GM18858 (cell line): Measurements from ENCODE around the gene SLC39A12.
A peak's percentile ranks its signal among the peaks of the same experiment; 100 is the strongest.

Experiments
- ATAC-seq: cut with Tn5 transposase; IDR thresholded peaks from one replicate; pipeline ENCODE4 v1.9.1; 2021; ENCODE audit not compliant: unreplicated experiment

SLC39A12 gene

DNA sequence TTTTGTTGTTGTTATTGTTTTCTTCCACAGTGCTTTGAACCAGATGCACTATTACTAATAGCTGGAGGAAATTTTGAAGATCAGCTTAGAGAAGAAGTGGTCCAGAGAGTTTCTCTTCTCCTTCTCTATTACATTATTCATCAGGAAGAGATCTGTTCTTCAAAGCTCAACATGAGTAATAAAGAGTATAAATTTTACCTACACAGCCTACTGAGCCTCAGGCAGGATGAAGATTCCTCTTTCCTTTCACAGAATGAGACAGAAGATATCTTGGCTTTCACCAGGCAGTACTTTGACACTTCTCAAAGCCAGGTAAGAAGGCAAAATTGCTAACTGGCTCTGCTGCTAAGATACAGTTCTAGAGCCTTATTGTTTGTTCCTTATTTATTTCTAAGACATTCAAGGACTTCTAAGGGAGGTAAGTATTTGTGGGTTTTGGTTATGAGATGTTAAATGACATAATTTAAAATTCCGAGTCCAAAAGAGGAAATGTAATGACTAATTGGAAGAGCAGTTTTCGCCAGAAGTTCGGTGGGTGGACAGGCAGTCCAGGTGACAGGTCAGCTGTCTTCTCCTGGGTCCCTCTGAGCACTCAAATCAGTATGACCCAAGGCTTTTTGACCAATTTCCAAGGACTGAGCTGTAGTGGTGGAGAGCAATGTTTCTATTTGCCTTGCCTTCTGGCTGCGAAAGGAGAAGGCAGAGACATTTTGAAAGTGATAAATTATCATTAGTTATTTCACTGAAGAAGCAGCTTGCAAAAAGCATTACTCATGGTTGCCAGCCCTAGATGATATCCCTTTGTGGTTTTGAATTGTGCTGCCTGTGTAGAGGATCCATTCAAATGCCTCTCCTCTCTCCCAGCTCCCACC is 10.1 kb downstream of the SLC39A12 start:
- no peak for ATAC-seq

DNA sequence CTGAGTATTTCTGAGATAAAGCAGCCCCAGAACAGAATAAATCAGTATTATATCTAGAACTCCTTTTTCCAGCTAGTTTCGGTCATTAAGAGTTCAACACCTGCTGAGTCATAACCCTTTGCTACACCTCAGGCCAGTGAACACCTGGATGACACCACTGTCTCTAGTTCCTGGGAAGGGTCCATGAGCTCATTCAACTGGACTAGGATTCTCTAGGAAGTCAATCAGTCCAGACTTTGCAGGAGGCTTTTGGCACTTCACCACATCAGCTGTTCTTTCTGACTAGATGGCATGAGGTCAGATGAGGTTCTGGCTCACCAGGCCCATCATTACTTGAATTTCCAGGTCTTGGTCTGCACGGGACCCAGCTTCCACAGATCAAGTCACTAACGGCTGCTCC is 11.7 kb downstream of the SLC39A12 start:
- ATAC-seq: no peak

DNA sequence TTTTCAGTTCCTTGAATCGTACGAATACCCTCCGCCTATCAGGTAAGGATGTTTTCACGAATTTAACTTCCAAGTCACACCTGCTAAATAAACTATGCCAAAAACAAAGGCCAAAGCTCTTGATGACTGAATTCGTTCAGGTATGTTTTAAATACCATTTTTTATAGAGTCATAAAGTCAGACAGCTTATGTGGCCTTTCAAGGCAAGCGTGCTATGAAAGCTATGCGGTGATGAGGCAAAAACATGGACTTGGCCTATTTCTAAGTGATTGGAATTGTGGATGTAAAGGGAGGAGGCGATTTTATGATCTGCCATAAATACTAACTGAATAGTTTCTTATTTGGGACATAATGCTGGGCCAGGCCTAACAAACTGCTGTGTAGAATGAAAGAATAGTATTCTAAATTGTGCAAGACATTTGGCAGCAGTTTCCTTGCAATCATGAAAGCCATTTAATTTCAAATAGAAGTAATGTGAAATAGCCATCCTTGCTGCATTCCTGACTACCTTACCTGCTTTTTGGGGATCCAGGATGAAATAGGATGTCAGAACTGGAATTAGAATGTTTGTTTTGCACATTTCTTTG is 14.0 kb downstream of the SLC39A12 start:
- no peak for ATAC-seq

DNA sequence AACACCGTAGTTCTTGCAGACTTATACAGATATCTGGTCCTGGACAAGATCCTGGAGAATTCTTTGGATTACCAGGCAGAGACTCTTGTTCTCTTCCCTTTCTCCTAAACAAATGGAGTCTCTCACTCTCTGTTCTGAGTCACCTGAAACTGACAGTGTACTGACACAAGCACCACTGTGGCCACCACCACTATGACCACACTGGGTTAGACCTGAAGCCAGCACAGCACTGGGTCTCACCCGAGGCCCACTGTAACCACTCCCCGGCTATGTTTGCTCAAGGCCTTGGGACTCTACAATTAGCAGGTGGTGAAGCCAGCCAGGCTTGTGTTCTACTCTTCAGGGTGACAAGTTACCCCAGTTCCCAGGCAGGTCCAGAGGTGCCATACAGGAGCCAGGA is 22.8 kb downstream of the SLC39A12 start:
- no peak for ATAC-seq

DNA sequence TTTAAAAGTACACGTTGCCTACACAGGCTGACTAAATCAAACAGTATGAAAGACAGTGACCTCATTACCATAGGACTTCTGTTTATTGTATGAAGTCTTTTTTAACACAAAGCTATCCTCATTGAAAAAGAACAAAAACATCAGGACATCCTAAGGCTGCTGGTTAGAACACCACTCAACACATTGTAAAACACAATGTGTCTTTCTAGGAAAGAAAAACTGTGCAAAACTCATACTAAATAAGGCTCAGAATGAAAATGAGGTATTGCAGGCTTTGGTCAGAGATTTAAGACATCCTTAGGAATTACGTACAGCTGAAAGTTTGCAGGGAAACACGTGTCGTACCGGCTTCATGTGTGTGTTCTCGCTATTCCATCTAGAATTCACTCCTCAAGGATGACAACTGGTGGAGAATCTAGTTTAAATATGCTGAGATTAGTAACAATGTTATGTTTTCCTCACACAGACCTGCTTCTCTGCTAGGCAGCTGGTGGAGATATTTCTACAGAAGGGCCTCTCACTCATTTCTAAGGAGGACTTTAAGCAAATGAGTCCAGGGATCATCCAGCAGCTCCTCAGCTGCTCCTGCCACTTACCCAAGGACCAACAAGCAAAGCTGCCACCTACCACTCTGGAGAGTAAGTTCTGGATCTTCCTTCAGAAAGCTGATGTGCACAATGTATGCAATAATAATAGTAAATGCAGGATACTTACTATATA is 29.3 kb downstream of the SLC39A12 start:
- no peak for ATAC-seq

DNA sequence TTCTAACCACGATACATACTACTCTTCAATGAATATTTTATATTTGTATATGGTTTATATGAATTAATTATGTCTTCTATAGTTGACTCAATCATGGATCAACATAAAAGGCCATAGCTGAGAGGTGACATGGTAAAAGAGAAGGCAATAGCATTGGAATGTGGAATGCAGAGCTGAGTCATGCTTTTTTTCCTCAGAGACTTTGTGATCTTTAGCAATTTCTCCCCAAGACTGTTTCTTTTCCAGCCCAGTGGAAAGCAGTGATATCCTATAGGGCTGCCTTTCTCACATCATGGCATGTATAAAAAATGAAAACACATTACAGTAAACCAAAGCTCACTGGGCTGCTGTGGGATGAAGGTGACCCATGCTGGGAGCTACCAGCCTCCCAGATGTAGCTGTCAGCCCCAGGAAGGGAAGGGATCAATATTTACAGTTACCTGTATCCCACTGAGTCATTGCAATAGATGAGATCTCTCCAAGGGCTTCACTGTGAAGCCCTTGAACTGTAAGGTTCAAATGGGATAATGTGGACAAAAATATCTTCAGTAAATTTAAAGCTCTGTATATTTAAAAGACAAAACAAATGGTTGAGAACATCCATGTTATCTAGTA is 30.2 kb downstream of the SLC39A12 start:
- no peak for ATAC-seq

DNA sequence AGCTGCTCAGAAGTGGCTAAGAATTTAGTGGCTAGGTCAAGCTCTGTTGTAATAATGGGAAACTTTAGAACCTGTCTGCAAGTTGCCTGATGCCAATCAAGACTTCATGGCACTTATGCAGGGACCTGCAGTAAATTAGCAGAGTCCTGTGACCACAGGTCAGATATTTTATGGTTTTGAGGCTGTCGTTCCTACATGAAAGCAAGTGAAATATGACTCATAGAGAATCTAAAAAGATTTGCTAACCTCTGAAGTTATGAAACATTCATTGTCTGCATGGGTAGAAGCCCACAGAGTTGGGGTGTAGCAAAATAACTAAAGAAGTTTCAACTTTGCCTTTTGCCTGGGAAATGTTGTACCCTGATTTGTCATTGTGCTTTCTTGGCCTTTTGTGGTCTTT is 32.3 kb downstream of the SLC39A12 start:
- peak; percentile 95 for ATAC-seq

DNA sequence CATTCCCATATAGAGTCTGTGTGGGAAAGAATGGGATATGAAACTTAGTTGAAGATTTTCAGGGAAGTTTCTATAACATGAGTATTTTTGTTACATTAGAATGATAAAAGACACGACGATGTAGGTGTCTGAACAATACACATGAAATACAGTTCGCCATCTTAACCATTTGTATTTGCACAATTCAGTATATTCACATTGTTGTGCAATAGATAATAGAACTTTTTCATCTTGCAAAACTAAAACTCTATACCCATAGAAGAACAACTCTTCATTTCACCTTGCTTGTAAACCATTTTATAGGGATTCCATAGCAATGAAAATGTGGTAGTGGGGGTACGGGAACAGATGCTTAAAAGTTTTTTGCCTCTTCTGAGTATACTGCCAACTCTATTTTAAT is 32.8 kb downstream of the SLC39A12 start:
- no peak for ATAC-seq

DNA sequence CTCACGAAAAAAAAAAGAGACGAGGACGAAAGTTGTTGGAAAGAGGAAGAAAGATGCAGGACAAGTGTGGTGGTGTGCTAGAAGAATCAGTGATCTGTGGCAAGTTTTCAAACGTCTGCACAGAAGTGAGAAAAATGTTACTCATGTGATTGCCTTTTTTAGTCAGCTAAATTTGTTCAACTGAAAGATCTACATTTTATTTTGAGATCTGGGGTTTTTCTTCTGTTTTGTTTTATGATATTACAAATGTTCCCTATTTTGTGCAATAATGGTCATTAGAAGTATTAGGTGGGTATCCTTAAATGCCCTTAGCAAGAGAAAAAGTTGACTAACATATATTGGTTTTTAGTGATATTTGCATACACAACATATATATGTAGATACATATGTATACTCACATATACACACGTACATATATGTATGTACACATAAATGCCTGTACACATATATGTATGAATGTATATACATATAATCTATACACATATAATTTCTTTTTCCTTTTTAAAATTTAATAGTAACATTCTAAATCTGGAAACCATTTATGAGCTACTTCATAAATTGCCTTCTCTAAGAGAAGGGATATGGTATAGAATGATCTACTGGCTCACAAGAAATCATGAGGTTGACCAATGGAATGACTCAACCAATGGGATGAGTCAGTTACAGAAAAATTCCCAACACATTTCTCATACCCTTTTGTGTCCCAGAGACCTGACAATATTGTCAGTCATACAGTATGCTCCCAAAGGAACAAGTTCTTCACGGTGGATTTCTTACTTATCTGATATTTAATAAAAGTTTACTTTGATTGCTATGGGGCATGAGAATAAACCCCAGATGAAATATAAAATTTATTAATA is 38.4 kb downstream of the SLC39A12 start:
- peak; percentile 94 for ATAC-seq

DNA sequence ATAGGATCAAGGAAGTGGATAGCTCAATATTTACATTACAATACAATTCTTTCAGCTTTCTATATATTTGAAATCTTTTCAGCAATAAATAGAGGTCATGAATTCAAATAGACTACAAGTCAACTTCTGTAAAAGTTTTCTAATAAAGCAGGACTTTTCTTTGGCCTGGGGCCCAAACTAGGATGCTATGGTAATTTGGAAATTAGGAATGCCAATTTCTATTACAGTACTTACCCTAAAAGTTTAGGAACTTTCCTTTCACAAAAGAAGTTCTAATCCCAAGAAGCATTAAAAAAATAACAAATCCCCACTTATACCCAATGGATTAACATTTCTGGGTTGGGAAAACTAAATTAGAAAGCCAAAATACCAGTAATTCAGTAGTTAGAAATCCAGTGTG is 40.5 kb downstream of the SLC39A12 start:
- ATAC-seq: no peak

DNA sequence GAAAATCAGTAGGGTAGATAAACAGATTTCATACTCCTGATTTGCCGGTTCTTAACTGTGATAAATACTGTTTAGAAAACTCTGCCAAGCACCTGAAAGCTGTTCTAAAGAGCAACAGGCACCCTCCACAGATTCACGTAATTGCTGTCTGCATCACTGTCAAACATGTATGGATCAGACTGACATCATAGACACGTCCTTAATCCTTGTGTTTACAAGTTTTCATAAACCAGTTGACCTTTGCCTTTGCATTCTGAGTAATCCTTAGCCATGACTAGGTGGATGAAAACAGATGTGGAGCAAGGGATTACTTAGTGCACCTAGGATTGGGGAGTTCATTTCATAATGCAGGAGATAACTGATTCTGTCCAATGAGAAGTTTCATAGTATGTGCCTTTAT is 41.6 kb downstream of the SLC39A12 start:
- no peak for ATAC-seq

DNA sequence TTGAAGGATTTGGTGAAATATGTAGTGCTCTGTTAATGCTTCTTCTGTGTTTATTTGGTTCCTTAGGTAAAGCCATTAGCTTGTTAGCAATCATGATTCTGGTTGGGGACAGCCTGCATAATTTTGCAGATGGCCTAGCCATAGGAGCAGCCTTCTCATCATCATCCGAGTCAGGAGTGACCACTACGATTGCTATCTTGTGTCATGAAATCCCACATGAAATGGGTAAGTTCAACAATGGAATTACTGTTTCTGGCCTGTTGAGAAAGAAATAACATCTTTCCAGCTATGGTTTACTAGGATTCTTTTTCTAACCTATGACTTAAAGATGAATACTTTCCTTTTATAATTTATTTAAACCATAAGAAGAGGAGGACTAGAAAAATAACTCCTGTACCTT is 48.9 kb downstream of the SLC39A12 start:
- no peak for ATAC-seq

DNA sequence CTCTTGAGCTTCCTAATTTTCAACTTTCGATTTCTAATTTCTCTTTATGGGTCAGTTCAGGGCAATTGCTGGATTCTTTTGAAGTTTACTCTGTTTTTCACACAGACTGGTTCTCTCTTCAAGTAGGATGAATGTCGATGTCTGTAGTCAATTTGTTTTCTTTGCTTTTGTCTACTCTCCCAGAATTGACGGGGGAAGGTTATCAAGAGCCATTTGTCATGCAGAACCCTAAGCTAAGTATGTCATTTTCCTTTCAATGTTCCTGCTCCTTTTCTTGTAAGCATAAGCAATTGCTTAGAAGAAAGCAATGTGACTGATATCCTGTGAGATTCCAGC is 53.7 kb downstream of the SLC39A12 start:
- ATAC-seq: no peak

DNA sequence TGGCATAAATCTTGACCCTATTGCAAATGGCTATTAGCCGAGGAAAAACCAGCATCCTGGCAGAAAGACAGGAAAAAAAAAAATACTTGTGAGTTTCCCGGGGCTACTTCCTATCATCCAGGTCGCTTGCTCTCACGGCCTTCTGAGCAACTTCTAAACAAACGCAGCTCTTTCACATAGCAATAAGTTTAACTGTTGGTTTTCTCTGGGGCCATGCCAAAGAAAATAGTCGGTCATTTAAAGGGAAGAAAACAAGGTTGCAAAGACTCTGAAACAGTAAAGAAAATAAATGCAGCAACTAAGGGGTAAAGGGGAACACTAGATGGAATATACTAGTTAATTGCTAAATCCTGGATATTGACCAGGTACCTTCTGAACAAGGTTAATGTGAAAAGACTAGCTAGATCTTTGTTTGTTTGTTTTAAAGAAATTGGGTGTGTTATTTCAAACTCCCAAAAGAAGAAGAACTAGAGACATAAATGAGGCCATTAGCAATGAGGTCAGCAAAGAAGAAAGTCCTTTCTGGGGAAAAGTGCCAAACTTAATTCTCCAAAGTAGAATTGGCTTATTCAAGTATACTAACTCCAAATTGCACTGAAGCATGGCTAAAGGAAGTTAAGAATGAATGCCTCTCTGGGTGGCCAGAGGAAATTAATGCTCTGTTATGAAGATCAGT is 54.2 kb downstream of the SLC39A12 start:
- ATAC-seq: no peak

DNA sequence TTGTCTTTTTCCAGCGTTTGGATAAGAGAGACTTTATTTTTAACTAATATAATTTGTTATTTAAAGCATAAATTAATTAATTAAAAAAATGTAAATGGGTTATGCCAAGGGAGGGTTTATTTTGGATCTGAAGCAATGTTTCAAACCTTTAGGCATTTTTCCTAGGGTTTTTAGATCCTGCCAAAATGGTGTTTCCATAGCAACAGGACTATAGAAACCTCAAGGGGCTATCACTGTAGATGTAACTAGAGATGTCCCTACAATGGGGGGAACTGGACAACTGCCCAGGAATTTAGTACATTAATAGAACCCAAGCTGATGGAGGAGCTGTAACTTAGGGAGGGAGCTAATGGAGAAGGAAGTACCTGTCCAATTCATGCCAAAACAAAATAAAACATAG is 57.3 kb downstream of the SLC39A12 start:
- no peak for ATAC-seq

DNA sequence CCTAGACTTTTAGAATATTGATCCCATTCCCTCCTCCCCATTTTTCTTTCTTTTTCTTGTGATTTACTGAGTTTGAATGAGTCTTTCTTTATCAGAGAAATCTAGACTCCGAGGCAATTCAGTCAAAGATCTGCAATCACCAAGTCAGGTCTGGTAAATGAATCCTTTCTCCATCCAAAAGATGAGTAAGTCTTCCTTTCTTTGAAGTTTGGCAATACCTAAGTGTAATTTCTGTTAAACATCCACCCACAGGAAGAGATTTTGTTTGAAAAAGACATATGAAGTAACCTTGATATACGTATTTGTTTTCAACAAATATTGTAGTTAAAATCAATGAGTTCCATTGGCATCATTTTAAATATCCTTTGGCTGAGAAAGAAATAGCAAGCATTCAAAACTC is 58.3 kb downstream of the SLC39A12 start:
- no peak for ATAC-seq

DNA sequence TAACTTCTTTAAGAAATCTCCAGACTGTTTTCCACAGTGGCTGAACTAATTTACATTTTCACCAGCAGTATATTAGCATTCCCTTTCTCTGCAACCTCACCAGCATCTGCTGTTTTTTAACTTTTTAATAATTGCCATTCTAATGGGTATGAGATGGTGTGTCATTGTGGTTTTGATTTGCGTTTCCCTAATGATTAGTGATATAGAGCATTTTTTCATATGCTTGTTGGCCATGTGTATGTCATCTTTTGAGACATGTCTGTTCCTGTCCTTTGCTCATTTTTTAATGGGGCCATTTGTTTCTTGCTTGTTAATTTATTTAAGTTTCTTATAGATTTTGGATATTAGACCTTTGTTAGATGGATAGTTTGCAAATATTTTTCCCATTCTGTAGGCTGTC is 68.8 kb downstream of the SLC39A12 start:
- ATAC-seq: no peak

DNA sequence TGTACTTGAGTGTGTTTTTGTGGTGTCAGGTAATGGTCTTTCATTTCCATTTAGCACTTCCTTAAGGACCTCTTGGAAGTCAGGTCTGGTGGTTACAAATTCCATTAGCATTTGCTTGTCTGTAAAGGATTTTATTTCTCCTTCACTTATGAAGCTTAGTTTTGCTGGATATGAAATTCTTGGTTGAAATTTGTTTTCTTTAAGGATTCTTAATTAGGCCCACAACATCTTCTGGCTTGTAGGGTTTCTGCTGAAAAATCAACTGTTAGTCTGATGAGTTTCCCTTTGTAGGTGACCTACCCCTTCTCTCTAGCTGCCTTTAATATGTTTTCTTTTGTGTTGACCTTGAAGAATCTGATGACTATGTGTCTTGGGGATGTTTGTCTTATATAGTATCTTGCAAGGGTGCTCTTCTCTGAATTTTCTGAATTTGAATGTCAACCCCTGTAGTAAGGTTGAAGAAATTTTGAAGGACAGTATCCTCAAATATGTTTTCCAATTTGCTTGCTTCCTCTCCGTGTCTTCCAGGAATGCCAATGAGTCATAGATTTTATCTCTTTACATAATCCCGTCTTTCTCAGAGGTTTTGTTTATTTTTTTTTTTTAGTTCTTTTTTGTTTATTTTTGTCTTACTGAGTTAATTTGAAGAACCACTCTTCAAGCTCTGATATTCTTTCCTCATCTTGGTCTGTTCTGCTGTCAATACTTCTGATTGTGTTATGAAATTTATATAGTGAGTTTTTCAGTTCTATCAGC is 70.2 kb downstream of the SLC39A12 start:
- no peak for ATAC-seq

DNA sequence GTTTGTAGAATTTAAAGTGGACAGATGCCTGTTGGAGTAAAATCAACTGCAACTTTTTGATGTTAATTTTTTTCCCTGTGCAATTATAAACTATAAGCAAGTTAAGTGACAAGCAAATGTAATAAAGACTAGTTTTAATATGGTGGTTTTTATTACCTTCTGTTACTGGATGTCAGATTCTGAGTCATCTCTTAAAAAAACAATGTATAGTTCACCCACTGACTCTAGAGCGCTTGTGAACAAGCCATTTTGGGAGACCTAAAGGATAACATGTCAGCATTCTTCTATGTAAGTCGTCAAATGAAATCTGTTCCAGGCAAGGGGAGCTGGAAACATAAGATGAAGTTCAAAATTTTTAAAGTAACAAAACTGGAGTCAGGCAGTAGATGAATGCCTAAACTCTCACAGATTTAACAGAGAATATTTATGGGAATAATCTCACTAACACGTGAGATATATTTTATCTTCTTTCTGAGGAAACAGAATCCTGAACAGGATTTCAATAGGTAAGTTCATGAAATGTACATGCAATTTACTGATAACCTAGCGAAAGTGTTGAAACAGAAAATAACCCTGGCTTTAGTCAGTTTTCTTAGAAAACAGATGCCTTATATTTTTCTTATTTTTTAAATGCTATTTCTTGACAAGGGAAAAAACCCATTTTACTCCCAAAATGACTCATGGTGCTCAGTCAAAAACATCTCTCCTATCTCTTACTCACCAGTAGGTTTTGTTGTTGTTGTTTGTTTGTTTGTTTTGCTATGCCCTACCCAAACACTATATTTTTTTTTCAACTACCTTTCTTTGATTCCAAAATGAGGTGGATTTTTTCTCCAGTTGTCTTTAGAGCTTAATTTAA is 91.7 kb downstream of the SLC39A12 start:
- no peak for ATAC-seq
